ENCODE measurements around the gene PISD.

PISD gene

GRCh38 chr22:31625257-31625640, 36.8 kb downstream of the PISD start:
- no peak for DNase-seq

GRCh38 chr22:31623592-31624304, 38.3 kb downstream of the PISD start:
- no peak for DNase-seq

- DNase-seq, result no peak
Measured at GRCh38 chr22:31622980-31623379, 39.0 kb downstream of the PISD start.

- no peak for DNase-seq
Measured at GRCh38 chr22:31621507-31622124, 40.4 kb downstream of the PISD start.

- no peak for DNase-seq
Measured at GRCh38 chr22:31620756-31621480, 41.1 kb downstream of the PISD start.

GRCh38 chr22:31619611-31620300, 42.3 kb downstream of the PISD start:
- no peak for DNase-seq

- no peak for DNase-seq
Measured at GRCh38 chr22:31618471-31619176, 43.4 kb downstream of the PISD start.

- DNase-seq, result no peak
Measured at GRCh38 chr22:31618057-31618456, 44.0 kb downstream of the PISD start.

GRCh38 chr22:31616315-31616980, 45.6 kb downstream of the PISD start:
- DNase-seq, result peak in 1 of 4 experiments; percentile 10

- DNase-seq, result no peak
Measured at GRCh38 chr22:31615940-31616314, 46.1 kb downstream of the PISD start.

- DNase-seq, result no peak
Measured at GRCh38 chr22:31615491-31615860, 46.5 kb downstream of the PISD start.

- no peak for DNase-seq
Measured at GRCh38 chr22:31614781-31615490, 47.1 kb downstream of the PISD start.

- DNase-seq, result no peak
Measured at GRCh38 chr22:31613904-31614296, 48.1 kb downstream of the PISD start.

GRCh38 chr22:31613286-31613903, 48.6 kb downstream of the PISD start:
- no peak for DNase-seq

- no peak for DNase-seq
Measured at GRCh38 chr22:31612891-31613285, 49.1 kb downstream of the PISD start.

- DNase-seq, result no peak
Measured at GRCh38 chr22:31611061-31611760, 50.8 kb downstream of the PISD start.

- no peak for DNase-seq
Measured at GRCh38 chr22:31610611-31611010, 51.4 kb downstream of the PISD start.

GRCh38 chr22:31609716-31610115, 52.3 kb downstream of the PISD start:
- no peak for DNase-seq

- DNase-seq, result no peak
Measured at GRCh38 chr22:31607696-31608095, 54.3 kb downstream of the PISD start.

- DNase-seq, result no peak
Measured at GRCh38 chr22:31605851-31606585, 56.0 kb downstream of the PISD start.

Data from activated CD4-positive, CD25-positive, alpha-beta regulatory T cell (primary cell).